Small intestine (tissue), 7 donors: ENCODE data around the gene ARL6IP4. TPM values are rescaled to one million over a fixed set of nuclear protein-coding genes. Genes with fewer than 3 reads are reported as not detected.
A peak's percentile ranks its signal among the peaks of the same experiment; 100 is the strongest.

Experiments used
- DNase-seq, 2 donors: peaks; one replicate each; pipeline versions ENCODE4 v3.0.0 to v3.0.0-alpha.2; 2013
- FAIRE-seq: peaks from 2 replicates; lab custom pipeline; 2012; peaks lifted over from hg19 to GRCh38; lab: Jason Lieb, UNC
- H3K27ac ChIP-seq, 3 donors: one replicate each; pipeline ENCODE4 v1.5.1; 2013; ENCODE audit warnings: low read length in 2 of 3, mild to moderate bottlenecking in 2 of 3, control low read depth in 1 of 3, inconsistent platforms in 1 of 3, low read depth in 1 of 3, moderate library complexity in 1 of 3
- H3K27me3 ChIP-seq, 3 donors: one replicate each; pipeline ENCODE4 v1.6.1; 2013; ENCODE audit warnings: low read length in 3 of 3, inconsistent platforms in 1 of 3; ENCODE audit not compliant: control insufficient read depth in 3 of 3, insufficient read depth in 3 of 3
- H3K36me3 ChIP-seq, 3 donors: one replicate each; pipeline ENCODE4 v1.6.1; 2013; ENCODE audit warnings: low read length in 3 of 3, inconsistent platforms in 1 of 3, low read depth in 1 of 3, mild to moderate bottlenecking in 1 of 3, moderate library complexity in 1 of 3; ENCODE audit not compliant: control insufficient read depth in 3 of 3, insufficient read depth in 2 of 3
- H3K4me1 ChIP-seq, 3 donors: one replicate each; pipeline ENCODE4 v1.6.1; 2013; ENCODE audit warnings: low read length in 2 of 3, inconsistent platforms in 1 of 3, low read depth in 1 of 3, mild to moderate bottlenecking in 1 of 3, moderate library complexity in 1 of 3; ENCODE audit not compliant: control insufficient read depth in 3 of 3, insufficient read depth in 2 of 3
- H3K4me3 ChIP-seq, 3 donors: one replicate each; pipeline ENCODE4 v1.5.1; 2013; ENCODE audit warnings: low read length in 3 of 3, control low read depth in 1 of 3, inconsistent platforms in 1 of 3, low read depth in 1 of 3, mild to moderate bottlenecking in 1 of 3, moderate library complexity in 1 of 3
- H3K9me3 ChIP-seq, 2 donors: one replicate each; pipeline ENCODE4 v1.6.1; 2013; ENCODE audit warnings: low read depth in 1 of 2, low read length in 1 of 2; ENCODE audit not compliant: control insufficient read depth in 2 of 2, insufficient read depth in 1 of 2
- WGBS, 3 donors: extraction: QIAGEN DNeasy Blood & Tissue Kit; methylation state at CpG; one replicate each; pipeline ENCODE4 v1.1.7; 2013; 5-methylcytosine and 5-hydroxymethylcytosine counted together
- polyA plus RNA-seq, 4 donors: library from polyadenylated mRNA; stranded (reverse) in 3 of 4; unstranded in 1 of 4; fragments of 200-250 nt in 3 of 4; fragments of 120-200 nt in 1 of 4; gene quantifications; one replicate each; pipeline versions ENCODE4 v1.2.1 to v1.2.3, GENCODE V29; 2013
- donor health status: healthy with polysubstance abuse.
- donor health status: control.
- donor health status: control.
- donor health status: Bipolar disorder and iron deficiency.
- donor health status: healthy.

ARL6IP4 gene
- polyA plus RNA-seq, 4 donors, result 197 to 434 (median 332) TPM

- no peaks in the 10 kb centered on the region for H3K36me3 ChIP-seq
- H3K4me3 ChIP-seq, result no peak overlapping the region
- no peaks in the 10 kb centered on the region for H3K9me3 ChIP-seq
- H3K27ac ChIP-seq, result no peak overlapping the region
- no peaks in the 10 kb centered on the region for H3K27me3 ChIP-seq
- H3K4me1 ChIP-seq, result peaks cover 3 to 34% (median 4%) of the 10 kb centered on the region in 3 donors
- WGBS, 3 donors, result 67 to 82% (median 77%) methylated on average over 2 of the region's 2 CpGs
- DNase-seq (no peak), FAIRE-seq (no peak)
Measured at GRCh38 chr12:122968104-122968503, 12.4 kb upstream of the ARL6IP4 start.

- H3K4me3 ChIP-seq, result no peak overlapping the region
- DNase-seq, result peak in 1 of 2 donors; percentile 18
- FAIRE-seq, result no peak
- no peaks in the 10 kb centered on the region for H3K36me3 ChIP-seq
- H3K27ac ChIP-seq, result no peak overlapping the region
- 14 to 36% (median 34%) methylated on average over 4 of the region's 4 CpGs for WGBS, 3 donors
- no peaks in the 10 kb centered on the region for H3K27me3 ChIP-seq
- no peaks in the 10 kb centered on the region for H3K9me3 ChIP-seq
- H3K4me1 ChIP-seq, result peaks cover 3 to 36% (median 4%) of the 10 kb centered on the region in 3 donors
Measured at GRCh38 chr12:122969676-122970075, 10.8 kb upstream of the ARL6IP4 start.

GRCh38 chr12:122974274-122974891, 6.1 kb upstream of the ARL6IP4 start:
- Histone ChIP-seq H3K36me3 (peaks cover 0 to 34% (median 0%) of the 10 kb centered on the region in 3 donors), H3K27me3 (no peaks in the 10 kb centered on the region), H3K4me1 (peaks cover 2 to 44% (median 6%) of the 10 kb centered on the region in 3 donors), H3K4me3 (peak overlapping the region; percentile 75 to 80 (median 77)), H3K27ac (peak overlapping the region; percentile 90 to 94 (median 93)), H3K9me3 (no peaks in the 10 kb centered on the region)
- peak; percentile 100 for DNase-seq
- WGBS, 3 donors, result 0 to 1% (median 0%) methylated on average over 32 of the region's 32 CpGs
- FAIRE-seq, result no peak

- Histone ChIP-seq H3K27me3 (no peaks in the 10 kb centered on the region), H3K9me3 (no peaks in the 10 kb centered on the region), H3K27ac (peak within 1 kb of the TSS; percentile 90 to 94 (median 93)), H3K36me3 (peaks cover 0 to 34% (median 0%) of the 10 kb centered on the region in 3 donors), H3K4me3 (peak within 1 kb of the TSS; percentile 75 to 80 (median 77)), H3K4me1 (peaks cover 6 to 46% (median 6%) of the 10 kb centered on the region in 3 donors)
- DNase-seq (peak; percentile 91 to 95), FAIRE-seq (no peak)
- WGBS, 3 donors, result 0 to 1% (median 0%) methylated on average over 66 of the region's 66 CpGs
Measured at GRCh38 chr12:122974892-122975789, 5.3 kb upstream of the ARL6IP4 start, which contains the start of gene OGFOD2. Gene OGFOD2 (plus strand): TSS chr12:122975244. CDS start chr12:122975252, 8 bp downstream.

DNA sequence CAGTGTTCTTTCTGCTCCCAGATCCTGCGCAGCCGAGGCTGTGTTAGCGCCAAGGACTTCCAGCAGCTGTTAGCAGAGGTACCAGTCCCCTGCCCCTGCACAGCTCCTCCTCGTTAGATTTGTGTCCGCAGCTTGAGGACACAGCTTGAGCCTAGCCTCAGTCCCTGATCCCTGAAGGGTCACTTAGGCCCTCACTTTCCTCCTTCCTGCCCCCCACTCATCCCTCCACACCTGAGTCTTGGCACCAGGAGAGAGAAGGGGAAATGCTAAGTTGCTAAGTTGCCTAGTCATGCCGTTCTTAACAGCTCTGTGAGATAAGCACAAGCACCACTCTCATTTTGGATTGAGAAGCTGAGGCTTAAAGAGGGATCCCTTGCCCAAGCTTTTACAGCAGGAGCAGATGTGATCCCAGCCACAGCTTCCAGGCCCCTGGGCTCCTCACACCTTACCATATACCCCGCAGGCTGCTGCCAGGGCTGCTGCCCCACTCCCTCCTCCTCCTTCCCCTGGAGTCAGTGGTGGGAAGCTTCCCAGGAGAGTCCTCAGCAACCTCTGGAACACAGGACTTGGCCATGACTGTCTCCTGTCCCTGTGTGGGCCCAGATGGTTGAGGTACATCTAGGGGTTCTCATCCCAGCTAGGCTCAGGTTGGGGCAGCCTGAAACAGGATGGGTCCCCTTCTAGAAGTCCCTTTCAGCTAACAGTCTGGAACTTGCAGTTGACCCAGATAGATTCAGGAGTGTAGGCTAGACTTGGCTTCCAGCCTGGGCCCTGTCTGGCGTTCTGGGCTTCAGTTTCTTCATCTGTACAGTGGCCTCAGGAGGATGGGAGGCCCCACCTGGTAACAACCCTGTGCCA, 4.5 kb upstream of the ARL6IP4 start:
- peak in 1 of 2 donors; percentile 18 for DNase-seq
- FAIRE-seq, result no peak
- Histone ChIP-seq H3K9me3 (no peaks in the 10 kb centered on the region), H3K4me3 (peak overlapping the region; percentile 75 to 80 (median 77)), H3K27me3 (no peaks in the 10 kb centered on the region), H3K36me3 (peaks cover 0 to 34% (median 0%) of the 10 kb centered on the region in 3 donors), H3K4me1 (peaks cover 6 to 43% (median 6%) of the 10 kb centered on the region in 3 donors), H3K27ac (peak overlapping the region in 2 of 3 donors; percentile 90 to 92)
- 5 to 12% (median 5%) methylated on average over 8 of the region's 8 CpGs for WGBS, 3 donors

DNA sequence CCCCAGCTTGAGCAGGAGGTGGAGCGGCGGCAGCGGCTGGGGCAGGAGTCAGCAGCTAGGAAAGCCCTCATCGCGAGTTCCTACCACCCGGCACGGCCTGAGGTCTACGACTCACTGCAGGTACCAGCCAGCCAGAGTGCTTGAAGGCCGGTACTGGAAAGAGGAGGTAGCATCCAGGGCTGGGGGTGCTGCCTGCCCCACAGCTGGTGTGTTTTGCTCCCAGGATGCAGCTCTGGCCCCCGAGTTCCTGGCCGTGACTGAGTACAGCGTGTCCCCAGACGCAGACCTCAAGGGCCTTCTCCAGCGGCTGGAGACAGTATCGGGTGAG, 3.9 kb upstream of the ARL6IP4 start:
- no peak for DNase-seq
- Histone ChIP-seq H3K36me3 (peaks cover 0 to 36% (median 0%) of the 10 kb centered on the region in 3 donors), H3K4me1 (peaks cover 6 to 44% (median 6%) of the 10 kb centered on the region in 3 donors), H3K27me3 (no peaks in the 10 kb centered on the region), H3K4me3 (peak overlapping the region in 1 of 3 donors; percentile 80), H3K9me3 (no peaks in the 10 kb centered on the region), H3K27ac (no peak overlapping the region)
- FAIRE-seq, result no peak
- 76 to 87% (median 85%) methylated on average over 15 of the region's 15 CpGs for WGBS, 3 donors

DNA sequence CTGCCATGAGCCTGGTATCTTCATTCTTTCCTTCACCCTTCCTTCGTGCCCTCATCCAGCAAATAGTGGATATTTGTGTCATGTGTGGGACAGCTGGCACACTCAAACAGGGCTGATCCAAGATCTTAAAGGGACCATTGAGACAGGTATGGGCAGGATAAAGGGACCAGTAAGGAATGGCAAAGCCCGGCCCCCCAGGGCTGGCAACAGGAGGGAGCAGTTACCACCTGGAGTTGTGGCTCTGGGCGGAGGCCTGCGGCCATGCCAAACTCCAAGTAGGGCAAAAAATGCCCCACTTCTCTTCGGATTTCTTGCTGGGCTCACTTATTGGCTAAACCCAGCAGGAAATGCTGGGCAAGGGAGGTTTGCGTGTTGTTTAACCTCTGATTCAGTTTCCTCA, 3.3 kb upstream of the ARL6IP4 start:
- no peak overlapping the region for H3K27ac ChIP-seq
- WGBS, 3 donors, result 82 to 90% (median 88%) methylated on average over 6 of the region's 6 CpGs
- H3K4me1 ChIP-seq, result peaks cover 10 to 50% (median 10%) of the 10 kb centered on the region in 3 donors
- no peaks in the 10 kb centered on the region for H3K27me3 ChIP-seq
- DNase-seq, result no peak
- H3K4me3 ChIP-seq, result no peak overlapping the region
- H3K36me3 ChIP-seq, result peaks cover 0 to 41% (median 0%) of the 10 kb centered on the region in 3 donors
- FAIRE-seq, result no peak
- H3K9me3 ChIP-seq, result no peaks in the 10 kb centered on the region
